ENCODE results near the gene ZNF600. TPM values are rescaled to one million over a fixed set of nuclear protein-coding genes. Genes with fewer than 3 reads are reported as not detected.
"Not testable (repeated sequence)": the region's sequence is repeated elsewhere in the genome, so short reads cannot be mapped to it uniquely, and the experiment has no call there.

Gene ZNF600
- total and polyA plus RNA-seq, 2 of the 8 experiments (the other 6 are each of a cell fraction or from before 2014, with no cell fraction given), result 2.1 to 8.0 TPM

GRCh38 chr19:52720541-52720940 lies 66.0 kb downstream of the ZNF600 start:
- H3K4me2 ChIP-seq (ENCODE audit: insufficient read depth in 1 of 2, low read depth in 2 of 2, low read length in 2 of 2); FAIRE-seq; H2BK120ac ChIP-seq (replicated peaks; ENCODE audit: low read depth, low read length); H2BK20ac ChIP-seq (ENCODE audit: low read length); H2AK5ac ChIP-seq (ENCODE audit: low read depth, low read length); CTCF ChIA-PET (ENCODE audit: partially characterized antibody); H2BK15ac ChIP-seq (ENCODE audit: low read length); H3K4me3 ChIP-seq (ENCODE audit: extremely low read depth in 1 of 4, insufficient read depth in 2 of 4, low read depth in 3 of 4, low read length in 4 of 4); H2AFZ ChIP-seq (ENCODE audit: low read length); H4K20me1 ChIP-seq (replicated peaks in 1 of 2; ENCODE audit: control insufficient read depth in 1 of 2, insufficient read depth in 2 of 2, low read length in 2 of 2); H3K4me1 ChIP-seq (replicated peaks in 1 of 4; ENCODE audit: control insufficient read depth in 3 of 4, insufficient read depth in 4 of 4, low read length in 3 of 4); H4K91ac ChIP-seq (replicated peaks; ENCODE audit: insufficient read length, low read length); H3K79me2 ChIP-seq (ENCODE audit: control insufficient read depth in 1 of 2, insufficient read depth in 2 of 2, low read length in 2 of 2); H3K56ac ChIP-seq (replicated peaks; ENCODE audit: insufficient read length, low read depth, low read length); H4K5ac ChIP-seq (ENCODE audit: insufficient read length, low read depth, low read length); H3K27me3 ChIP-seq (replicated peaks in 1 of 4; ENCODE audit: control insufficient read depth in 3 of 4, extremely low read depth in 1 of 4, insufficient read depth in 3 of 4, low read length in 3 of 4); H4K8ac ChIP-seq (ENCODE audit: extremely low read depth, insufficient read depth, low read length); H3K23me2 ChIP-seq (ENCODE audit: low read depth, low read length); H3K4ac ChIP-seq (replicated peaks; ENCODE audit: insufficient read length, low read depth, low read length); H3K27ac ChIP-seq (ENCODE audit: low read depth, low read length); POLR2A ChIA-PET (ENCODE audit: partially characterized antibody); H2BK12ac ChIP-seq (ENCODE audit: low read depth, low read length); H3K23ac ChIP-seq (ENCODE audit: insufficient read length); H3K18ac ChIP-seq (ENCODE audit: extremely low read depth, low read length); H3K9ac ChIP-seq (replicated peaks in 1 of 4; ENCODE audit: extremely low read depth in 1 of 4, low read depth in 3 of 4, low read length in 3 of 4); H3K14ac ChIP-seq (ENCODE audit: insufficient read length); H3K79me1 ChIP-seq (ENCODE audit: low read depth, low read length); DNase-seq (ENCODE audit: low read depth in 1 of 2, low spot score in 2 of 2); H2BK5ac ChIP-seq (ENCODE audit: low read depth, low read length): not testable (repeated sequence)
- peaks cover 0 to 17% (median 5%) of the 10 kb centered on the region in 4 experiments; a peak in 4 of 8 replicates for H3K36me3 ChIP-seq (ENCODE audit: control insufficient read depth in 2 of 4, insufficient read depth in 4 of 4, low read length in 3 of 4)
- WGBS, 2 experiments (ENCODE audit: extremely low coverage in 1 of 2, insufficient coverage in 1 of 2, insufficient read length in 1 of 2, insufficient replicate concordance in 2 of 2, low coverage in 1 of 2, low lambda C conversion rate in 2 of 2, missing lambda C conversion rate in 1 of 2), result 94% methylated on average over 9 of the region's 21 CpGs; no CpG with 5 or more reads in 1 of the 2 experiments
- H3K9me3 ChIP-seq (ENCODE audit: insufficient read depth in 2 of 2, low read depth in 1 of 2, low read length in 1 of 2), result peaks cover 11 to 18% of the 10 kb centered on the region in 2 experiments; a peak in 2 of 4 replicates

All from H1 (cell line).